ENCODE measurements around the gene SBF2. TPM values are rescaled to one million over a fixed set of nuclear protein-coding genes. Genes with fewer than 3 reads are reported as not detected.

Gene SBF2
- total RNA-seq, 3 donors from 2014 or later, result 74.8 to 91.9 (median 88.2) TPM

- Histone ChIP-seq H3K27me3 (no peaks in the 10 kb centered on the region), H3K4me3 (no peak overlapping the region), H3K4me1 (no peaks in the 10 kb centered on the region), H3K9me3 (no peaks in the 10 kb centered on the region), H3K36me3 (no peaks in the 10 kb centered on the region), H3K27ac (no peak overlapping the region)
- TF ChIP-seq POLR2A (IDR thresholded peaks at IDR 0.05), result no peak
- intact Hi-C loops (cut with DNase I; ENCODE audit: low total_unique reads), result no loop called here
- no peak for DNase-seq (ENCODE audit: low spot score in 2 of 2)
Observed at GRCh38 chr11:9827708-9828107, 466.3 kb downstream of the SBF2 start.

GRCh38 chr11:9826390-9826789 lies 467.6 kb downstream of the SBF2 start:
- DNase-seq (ENCODE audit: low spot score in 2 of 2), result no peak
- Histone ChIP-seq H3K27ac (no peak overlapping the region), H3K9me3 (no peaks in the 10 kb centered on the region), H3K4me3 (no peak overlapping the region), H3K27me3 (no peaks in the 10 kb centered on the region), H3K36me3 (no peaks in the 10 kb centered on the region), H3K4me1 (no peaks in the 10 kb centered on the region)
- TF ChIP-seq POLR2A (IDR thresholded peaks at IDR 0.05), result no peak
- TF ChIP-seq CTCF (IDR thresholded peaks at IDR 0.05), result no peak
- no peak for TF ChIP-seq POLR2AphosphoS5 (IDR thresholded peaks at IDR 0.05)
- intact Hi-C loops (cut with DNase I; ENCODE audit: low total_unique reads), result no loop called here

- Histone ChIP-seq H3K4me3 (no peak overlapping the region), H3K4me1 (no peaks in the 10 kb centered on the region), H3K27me3 (no peaks in the 10 kb centered on the region), H3K9me3 (no peaks in the 10 kb centered on the region), H3K36me3 (no peaks in the 10 kb centered on the region), H3K27ac (no peak overlapping the region)
- DNase-seq (ENCODE audit: low spot score in 2 of 2), result no peak
- TF ChIP-seq POLR2A (IDR thresholded peaks at IDR 0.05), result no peak
- TF ChIP-seq POLR2AphosphoS5 (IDR thresholded peaks at IDR 0.05), result no peak
- no peak for TF ChIP-seq CTCF (IDR thresholded peaks at IDR 0.05)
- intact Hi-C loops (cut with DNase I; ENCODE audit: low total_unique reads), result no loop called here
Observed at GRCh38 chr11:9825895-9826294, 468.1 kb downstream of the SBF2 start.

GRCh38 chr11:9825315-9825714 lies 468.7 kb downstream of the SBF2 start:
- Histone ChIP-seq H3K36me3 (no peaks in the 10 kb centered on the region), H3K27ac (no peak overlapping the region), H3K4me3 (no peak overlapping the region), H3K9me3 (no peaks in the 10 kb centered on the region), H3K27me3 (no peaks in the 10 kb centered on the region), H3K4me1 (no peaks in the 10 kb centered on the region)
- no peak for TF ChIP-seq CTCF (IDR thresholded peaks at IDR 0.05)
- TF ChIP-seq POLR2A (IDR thresholded peaks at IDR 0.05), result no peak
- no peak for TF ChIP-seq POLR2AphosphoS5 (IDR thresholded peaks at IDR 0.05)
- no peak for DNase-seq (ENCODE audit: low spot score in 2 of 2)
- intact Hi-C loops (cut with DNase I; ENCODE audit: low total_unique reads), result no loop called here

GRCh38 chr11:9823887-9824385 lies 470.1 kb downstream of the SBF2 start:
- Histone ChIP-seq H3K27ac (no peak overlapping the region), H3K4me3 (no peak overlapping the region), H3K36me3 (no peaks in the 10 kb centered on the region), H3K27me3 (no peaks in the 10 kb centered on the region), H3K9me3 (no peaks in the 10 kb centered on the region), H3K4me1 (no peaks in the 10 kb centered on the region)
- TF ChIP-seq POLR2AphosphoS5 (IDR thresholded peaks at IDR 0.05), result no peak
- no peak for TF ChIP-seq CTCF (IDR thresholded peaks at IDR 0.05)
- TF ChIP-seq POLR2A (IDR thresholded peaks at IDR 0.05), result no peak
- no peak for DNase-seq (ENCODE audit: low spot score in 2 of 2)
- intact Hi-C loops (cut with DNase I; ENCODE audit: low total_unique reads), result no loop called here

GRCh38 chr11:9823439-9823838 lies 470.6 kb downstream of the SBF2 start:
- Histone ChIP-seq H3K9me3 (no peaks in the 10 kb centered on the region), H3K27me3 (no peaks in the 10 kb centered on the region), H3K27ac (no peak overlapping the region), H3K4me1 (no peaks in the 10 kb centered on the region), H3K36me3 (no peaks in the 10 kb centered on the region), H3K4me3 (no peak overlapping the region)
- TF ChIP-seq CTCF (IDR thresholded peaks at IDR 0.05), result no peak
- TF ChIP-seq POLR2AphosphoS5 (IDR thresholded peaks at IDR 0.05), result no peak
- TF ChIP-seq POLR2A (IDR thresholded peaks at IDR 0.05), result no peak
- no peak for DNase-seq (ENCODE audit: low spot score in 2 of 2)
- intact Hi-C loops (cut with DNase I; ENCODE audit: low total_unique reads), result no loop called here
